Endothelial cell of umbilical vein (primary cell): ENCODE results near the gene TEX19. TPM values are rescaled to one million over a fixed set of nuclear protein-coding genes. Genes with fewer than 3 reads are reported as not detected.
"Not testable (repeated sequence)": the region's sequence is repeated elsewhere in the genome, so short reads cannot be mapped to it uniquely, and the experiment has no call there.

Experiments used
- BruUV-seq: library from RNA; stranded (reverse); fragments of 400-500 nt; replicated peaks from 2 replicates; lab custom pipeline; 2021; lab: Mats Ljungman, UMichigan
- CTCF ChIA-PET: fragments of 300-600, 350-600 bp; sonication (Branson Sonifier 250); formaldehyde crosslinking; loops from one replicate; lab custom pipeline; 2021; ENCODE audit warnings: antibody characterized with exemption, inconsistent platforms; lab: Charles Lee
- POLR2A ChIA-PET: fragments of 300-600, 350-600 bp; sonication (Branson Sonifier 250); formaldehyde crosslinking; loops from one replicate; lab custom pipeline; 2021; ENCODE audit warnings: antibody characterized with exemption, inconsistent platforms; lab: Charles Lee
- DNase-seq: peaks from one replicate; pipeline ENCODE4 v3.0.0-alpha.2; 2011; ENCODE audit warnings: low read depth, low spot score
- FAIRE-seq: peaks from 2 replicates; lab custom pipeline; 2011; peaks lifted over from hg19 to GRCh38; lab: Jason Lieb, UNC
- H2AFZ ChIP-seq: 2 replicates; pipeline ENCODE4 v1.6.0; 2012; ENCODE audit warnings: low read depth, low read length, control low read depth, inconsistent platforms
- H3K27ac ChIP-seq: 2 replicates; pipeline ENCODE4 v1.5.1; 2011; ENCODE audit warnings: low read depth, mild to moderate bottlenecking, control low read depth, low read length, moderate library complexity; ENCODE audit not compliant: insufficient read depth
- H3K27me3 ChIP-seq, 2 experiments: 2 replicates each; pipeline versions ENCODE4 v1.6.0 to v1.6.1; 2011; ENCODE audit warnings: low read length in 2 of 2, mixed read lengths in 1 of 2; ENCODE audit not compliant: control insufficient read depth in 2 of 2, insufficient read depth in 2 of 2
- H3K36me3 ChIP-seq, 2 experiments: 2 replicates in 1 of 2; 3 replicates in 1 of 2; pipeline ENCODE4 v1.5.1; 2011; ENCODE audit warnings: low read length in 2 of 2, mild to moderate bottlenecking in 1 of 2, moderate library complexity in 1 of 2; ENCODE audit not compliant: control insufficient read depth in 2 of 2, insufficient read depth in 2 of 2; ENCODE audit errors: extremely low read depth in 1 of 2
- H3K4me1 ChIP-seq: 3 replicates; pipeline ENCODE4 v1.5.1; 2011; ENCODE audit warnings: mild to moderate bottlenecking, low read length; ENCODE audit not compliant: control insufficient read depth, insufficient read depth; ENCODE audit errors: extremely low read depth
- H3K4me2 ChIP-seq: 2 replicates; pipeline ENCODE4 v1.6.1; 2011; ENCODE audit warnings: low read length, control low read depth, mixed read lengths; ENCODE audit not compliant: insufficient read depth
- H3K4me3 ChIP-seq, 3 experiments: fragments of 200-600 bp in 1 of 3; sonication (generic), shearing (Covaris generic) in 1 of 3; replicated peaks in 1 of 3; 2 replicates each; pipeline ENCODE4 v1.5.1; 2011 to 2016; ENCODE audit warnings: control low read depth in 3 of 3, low read length in 3 of 3, mild to moderate bottlenecking in 2 of 3, inconsistent platforms in 1 of 3, low read depth in 1 of 3, moderate library complexity in 1 of 3; ENCODE audit not compliant: insufficient read depth in 1 of 3
- H3K79me2 ChIP-seq: 2 replicates; pipeline ENCODE4 v1.6.0; 2012; ENCODE audit warnings: low read length, inconsistent platforms; ENCODE audit not compliant: control insufficient read depth, insufficient read depth
- H3K9ac ChIP-seq: replicated peaks from 2 replicates; pipeline ENCODE3; 2011; ENCODE audit warnings: low read length, control low read depth; ENCODE audit not compliant: insufficient read depth; ENCODE audit errors: extremely low read depth
- H3K9me1 ChIP-seq: replicated peaks from 3 replicates; pipeline ENCODE4 v1.6.0; 2011; ENCODE audit warnings: mild to moderate bottlenecking, low read length; ENCODE audit not compliant: control insufficient read depth, insufficient read depth; ENCODE audit errors: extremely low read depth
- H3K9me3 ChIP-seq: replicated peaks from 2 replicates; pipeline ENCODE4 v1.5.1; 2012; ENCODE audit warnings: low read length, inconsistent platforms; ENCODE audit not compliant: control insufficient read depth, insufficient read depth
- H4K20me1 ChIP-seq: replicated peaks from 2 replicates; pipeline ENCODE3; 2011; ENCODE audit warnings: mild to moderate bottlenecking, low read length; ENCODE audit not compliant: control insufficient read depth, insufficient read depth; ENCODE audit errors: extremely low read depth
- EZH2 ChIP-seq: IDR thresholded peaks from 2 replicates; pipeline ENCODE4 v1.6.1; 2012; ENCODE audit warnings: borderline replicate concordance, low read depth, mild to moderate bottlenecking, moderate library complexity, low read length, inconsistent platforms; ENCODE audit not compliant: severe bottlenecking
- GATA2 ChIP-seq: IDR thresholded peaks from 2 replicates; pipeline ENCODE4 v1.7.0; 2011; ENCODE audit warnings: low read depth, mild to moderate bottlenecking, moderate library complexity, mixed read lengths, low read length; ENCODE audit not compliant: insufficient read length, insufficient read depth
- POLR2A ChIP-seq: IDR thresholded peaks from 2 replicates; pipeline ENCODE4 v1.6.1; 2012; ENCODE audit warnings: low read depth, mild to moderate bottlenecking, control low read depth, low read length
- dilution Hi-C: fragments of 300-500 bp; cut with MboI; formaldehyde crosslinking; loops from one replicate; pipeline ENCODE4 v1.15.0; 2019; ENCODE audit warnings: low sequenced_read_pairs; ENCODE audit not compliant: extremely low pct_ligation_motif_present
- intact Hi-C: fragments of 100-400 bp; cut with micrococcal nuclease; formaldehyde crosslinking; loops from one replicate; pipeline ENCODE4 v1.10.0; 2022
- polyA plus RNA-seq, 4 experiments: library from polyadenylated mRNA; depleted of rRNA in 3 of 4; stranded (reverse) in 3 of 4; unstranded in 1 of 4; fragments of >200 nt; gene quantifications; 2 replicates each; pipeline versions ENCODE4 v1.2.1 to v1.2.3, GENCODE V29; 2011 to 2012; ENCODE audit warnings: missing spikeins in 1 of 4
- total RNA-seq: library from RNA; stranded (reverse); gene quantifications from 2 replicates; pipeline ENCODE4 v1.2.3, GENCODE V29; 2021

The TEX19 gene
- total and polyA plus RNA-seq, 2 donors (not counting 3 experiments of a cell fraction or from before 2014, with no cell fraction given) = 0.06 TPM; not detected in 1

- Histone ChIP-seq H3K4me2 (no peak overlapping the region), H3K4me3 (no peak overlapping the region), H3K9me3 (no peaks in the 10 kb centered on the region), H3K36me3 (no peaks in the 10 kb centered on the region), H3K79me2 (no peaks in the 10 kb centered on the region), H3K27ac (no peak overlapping the region), H3K9ac (no peak overlapping the region), H3K27me3 (peaks cover 19 to 21% of the 10 kb centered on the region in 2 experiments), H4K20me1 (no peaks in the 10 kb centered on the region), H3K9me1 (no peaks in the 10 kb centered on the region), H3K4me1 (no peaks in the 10 kb centered on the region), H2AFZ (no peak overlapping the region)
- intact Hi-C loops (no loop called here), dilution Hi-C loops (no loop called here)
- ChIA-PET POLR2A (no interaction called here), CTCF (no interaction called here)
- BruUV-seq = no TSS peak
- TF ChIP-seq EZH2 = no peak
- no peak for TF ChIP-seq POLR2A
- TF ChIP-seq GATA2 = no peak
- DNase-seq (no peak), FAIRE-seq (no peak)
These were observed 17.1 kb downstream of the TEX19 start for GRCh38 chr17:82376042-82376730.

- H3K79me2 ChIP-seq, H3K9me3 ChIP-seq, H3K9ac ChIP-seq, H3K27ac ChIP-seq, H3K36me3 ChIP-seq, intact Hi-C loops, H2AFZ ChIP-seq, POLR2A ChIA-PET, H3K4me2 ChIP-seq, H4K20me1 ChIP-seq, BruUV-seq, H3K4me3 ChIP-seq, FAIRE-seq, H3K9me1 ChIP-seq, H3K4me1 ChIP-seq, dilution Hi-C loops, DNase-seq: not testable (repeated sequence)
- CTCF ChIA-PET = interaction anchor here (1.0 kb wide), 1 partner anchor 15 kb away, joined by 3 read pairs; no protein-coding TSS in a partner anchor
- peaks cover 10 to 13% of the 10 kb centered on the region in 2 experiments for H3K27me3 ChIP-seq
These were observed 18.2 kb downstream of the TEX19 start for GRCh38 chr17:82377294-82377693.
